WTC11 (cell line): ENCODE data around the gene A2ML1.

Source experiments
- TF ChIP-seq, protein P1 (sequence below): sonication (generic); formaldehyde crosslinking; IDR thresholded peaks from 2 replicates; pipeline ENCODE4 v1.8.1; 2023; ENCODE audit warnings: mild to moderate bottlenecking, missing genetic modification reagents, moderate library complexity
- TF ChIP-seq, protein P2 (sequence below): fragments of 200-600 bp; IDR thresholded peaks from 2 replicates; pipeline ENCODE4 v1.8.0; 2022; ENCODE audit warnings: antibody characterized with exemption

DNA sequence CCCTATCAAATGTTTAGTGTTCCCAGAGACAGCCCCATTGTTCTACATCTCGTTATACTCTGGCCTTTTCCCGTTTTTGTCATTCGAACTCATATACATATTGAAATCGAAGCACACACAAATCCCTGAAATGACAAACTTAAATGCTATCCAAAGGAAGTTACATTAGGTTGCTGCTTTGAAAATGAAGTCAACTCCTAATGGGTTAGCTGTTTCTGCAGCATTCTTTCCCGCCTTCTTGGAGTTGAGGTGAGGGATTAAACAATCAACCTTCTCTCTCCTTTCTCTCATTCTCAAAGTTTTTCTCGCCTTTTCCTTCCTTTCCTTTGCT, 91.2 kb downstream of the A2ML1 start:
- TF ChIP-seq, protein P1, sequence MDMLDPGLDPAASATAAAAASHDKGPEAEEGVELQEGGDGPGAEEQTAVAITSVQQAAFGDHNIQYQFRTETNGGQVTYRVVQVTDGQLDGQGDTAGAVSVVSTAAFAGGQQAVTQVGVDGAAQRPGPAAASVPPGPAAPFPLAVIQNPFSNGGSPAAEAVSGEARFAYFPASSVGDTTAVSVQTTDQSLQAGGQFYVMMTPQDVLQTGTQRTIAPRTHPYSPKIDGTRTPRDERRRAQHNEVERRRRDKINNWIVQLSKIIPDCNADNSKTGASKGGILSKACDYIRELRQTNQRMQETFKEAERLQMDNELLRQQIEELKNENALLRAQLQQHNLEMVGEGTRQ (CRISPR knock-in tag): no peak
- TF ChIP-seq, protein P2, sequence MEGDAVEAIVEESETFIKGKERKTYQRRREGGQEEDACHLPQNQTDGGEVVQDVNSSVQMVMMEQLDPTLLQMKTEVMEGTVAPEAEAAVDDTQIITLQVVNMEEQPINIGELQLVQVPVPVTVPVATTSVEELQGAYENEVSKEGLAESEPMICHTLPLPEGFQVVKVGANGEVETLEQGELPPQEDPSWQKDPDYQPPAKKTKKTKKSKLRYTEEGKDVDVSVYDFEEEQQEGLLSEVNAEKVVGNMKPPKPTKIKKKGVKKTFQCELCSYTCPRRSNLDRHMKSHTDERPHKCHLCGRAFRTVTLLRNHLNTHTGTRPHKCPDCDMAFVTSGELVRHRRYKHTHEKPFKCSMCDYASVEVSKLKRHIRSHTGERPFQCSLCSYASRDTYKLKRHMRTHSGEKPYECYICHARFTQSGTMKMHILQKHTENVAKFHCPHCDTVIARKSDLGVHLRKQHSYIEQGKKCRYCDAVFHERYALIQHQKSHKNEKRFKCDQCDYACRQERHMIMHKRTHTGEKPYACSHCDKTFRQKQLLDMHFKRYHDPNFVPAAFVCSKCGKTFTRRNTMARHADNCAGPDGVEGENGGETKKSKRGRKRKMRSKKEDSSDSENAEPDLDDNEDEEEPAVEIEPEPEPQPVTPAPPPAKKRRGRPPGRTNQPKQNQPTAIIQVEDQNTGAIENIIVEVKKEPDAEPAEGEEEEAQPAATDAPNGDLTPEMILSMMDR: no peak
